HepG2 (cell line): ENCODE data around the gene MCM3AP. TPM values are rescaled to one million over a fixed set of nuclear protein-coding genes. Genes with fewer than 3 reads are reported as not detected.

Experiments
- FOSL1 ChIP-seq: sonication (generic); formaldehyde crosslinking; IDR thresholded peaks from 2 replicates; pipeline ENCODE4 v1.9.0; 2021; ENCODE audit warnings: missing genetic modification reagents, borderline replicate concordance
- NCOA5 ChIP-seq: sonication (generic); formaldehyde crosslinking; IDR thresholded peaks from 2 replicates; pipeline ENCODE4 v1.4.0; 2020; ENCODE audit warnings: missing genetic modification reagents
- PAX8 ChIP-seq: sonication (generic); formaldehyde crosslinking; IDR thresholded peaks from 2 replicates; pipeline ENCODE4 v1.8.0; 2022; ENCODE audit warnings: mild to moderate bottlenecking, missing genetic modification reagents, borderline replicate concordance
- SETDB1 ChIP-seq: sonication (generic); formaldehyde crosslinking; IDR thresholded peaks from 2 replicates; pipeline ENCODE4 v1.5.1; 2020; ENCODE audit warnings: missing genetic modification reagents, mild to moderate bottlenecking, borderline replicate concordance
- SMAD3 ChIP-seq: sonication (generic); formaldehyde crosslinking; IDR thresholded peaks from 2 replicates; pipeline ENCODE4 v1.4.0; 2020; ENCODE audit warnings: missing genetic modification reagents
- STAT6 ChIP-seq: sonication (generic); formaldehyde crosslinking; IDR thresholded peaks from 2 replicates; pipeline ENCODE4 v1.4.0; 2020; ENCODE audit warnings: missing genetic modification reagents, mild to moderate bottlenecking, borderline replicate concordance
- TBX2 ChIP-seq: sonication (generic); formaldehyde crosslinking; IDR thresholded peaks from 2 replicates; pipeline ENCODE4 v1.5.0; 2020; ENCODE audit warnings: missing genetic modification reagents, mild to moderate bottlenecking, borderline replicate concordance
- TRIM24 ChIP-seq: sonication (generic); formaldehyde crosslinking; IDR thresholded peaks from 2 replicates; pipeline ENCODE4 v1.8.0; 2022; ENCODE audit warnings: mild to moderate bottlenecking, missing genetic modification reagents
- ZNF30 ChIP-seq: sonication (generic); formaldehyde crosslinking; IDR thresholded peaks from 2 replicates; pipeline ENCODE4 v1.5.0; 2020; ENCODE audit warnings: mild to moderate bottlenecking, missing genetic modification reagents
- polyA plus RNA-seq, 8 experiments: library from polyadenylated mRNA; depleted of rRNA in 3 of 8; stranded (reverse) in 7 of 8; unstranded in 1 of 8; fragments of >200 nt; fragmentation: Illumina TruSeq in 4 of 8; extraction: Trizol in 4 of 8; gene quantifications; 2 replicates each; pipeline versions ENCODE4 v1.2.1 to v1.2.3, GENCODE V29; 2011 to 2016; ENCODE audit warnings: low read depth in 4 of 8, missing spikeins in 1 of 8, mixed read lengths in 1 of 8; ENCODE audit not compliant: insufficient read depth in 1 of 8
- total RNA-seq, 5 experiments: library from RNA; depleted of rRNA; stranded (reverse); fragments of >200 nt; fragmentation: Illumina TruSeq; extraction: Trizol; gene quantifications; 2 replicates each; pipeline ENCODE4 v1.2.3, GENCODE V29; 2016; ENCODE audit warnings: low read depth in 1 of 5
- TF ChIP-seq, protein P1 (sequence below): sonication (generic); formaldehyde crosslinking; IDR thresholded peaks from 2 replicates; pipeline ENCODE4 v1.4.0; 2020; ENCODE audit warnings: mild to moderate bottlenecking, missing genetic modification reagents
- TF ChIP-seq, protein P2 (sequence below), 2 experiments: sonication (generic) in 1 of 2; formaldehyde crosslinking in 1 of 2; IDR thresholded peaks; 2 replicates each; pipeline versions ENCODE4 v1.6.1 to v1.9.0; 2014 to 2022; ENCODE audit warnings: antibody characterized with exemption in 1 of 2, borderline replicate concordance in 1 of 2, inconsistent platforms in 1 of 2, low read depth in 1 of 2, missing genetic modification reagents in 1 of 2

MCM3AP gene
- total and polyA plus RNA-seq, 2 of the 13 experiments (the other 11 are each of a cell fraction or from before 2014, with no cell fraction given): 27.0 to 54.7 TPM

DNA sequence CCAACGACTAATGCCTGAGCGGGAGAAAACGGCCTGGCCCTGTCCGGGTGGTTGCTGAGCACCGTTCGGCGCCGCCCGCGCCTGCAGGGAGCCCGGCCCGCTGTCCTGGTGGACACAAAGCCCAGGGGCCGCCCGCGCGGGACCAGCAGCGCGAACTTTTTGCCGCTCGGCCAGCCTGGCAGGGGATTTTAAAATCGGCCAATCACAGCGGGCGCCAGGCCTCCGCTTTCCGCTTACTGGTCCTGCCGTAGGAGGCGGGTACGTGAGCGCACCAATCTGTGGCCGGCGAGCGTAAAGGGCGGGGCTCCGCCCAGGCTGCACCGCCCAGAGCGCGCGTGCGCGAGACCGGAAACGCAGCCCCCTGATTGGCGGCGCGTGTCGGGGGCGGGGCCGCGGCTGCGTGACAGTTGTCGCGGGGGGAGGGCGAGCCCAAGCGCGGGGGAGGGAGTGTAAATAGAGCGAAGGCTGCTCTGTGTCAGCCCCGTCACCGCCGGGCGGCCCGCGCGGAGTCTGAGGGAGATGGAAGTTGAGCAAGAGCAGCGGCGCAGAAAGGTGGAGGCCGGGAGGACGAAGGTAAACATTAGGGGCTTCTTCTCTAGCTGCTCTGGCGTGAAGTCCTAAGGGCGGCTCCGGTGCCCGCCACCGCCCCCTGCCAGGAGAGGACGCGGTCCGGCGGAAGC, 38.4 kb upstream of the MCM3AP start, which contains the start of the genes C21orf58 and PCNT (continued):
- TF ChIP-seq, protein P1, sequence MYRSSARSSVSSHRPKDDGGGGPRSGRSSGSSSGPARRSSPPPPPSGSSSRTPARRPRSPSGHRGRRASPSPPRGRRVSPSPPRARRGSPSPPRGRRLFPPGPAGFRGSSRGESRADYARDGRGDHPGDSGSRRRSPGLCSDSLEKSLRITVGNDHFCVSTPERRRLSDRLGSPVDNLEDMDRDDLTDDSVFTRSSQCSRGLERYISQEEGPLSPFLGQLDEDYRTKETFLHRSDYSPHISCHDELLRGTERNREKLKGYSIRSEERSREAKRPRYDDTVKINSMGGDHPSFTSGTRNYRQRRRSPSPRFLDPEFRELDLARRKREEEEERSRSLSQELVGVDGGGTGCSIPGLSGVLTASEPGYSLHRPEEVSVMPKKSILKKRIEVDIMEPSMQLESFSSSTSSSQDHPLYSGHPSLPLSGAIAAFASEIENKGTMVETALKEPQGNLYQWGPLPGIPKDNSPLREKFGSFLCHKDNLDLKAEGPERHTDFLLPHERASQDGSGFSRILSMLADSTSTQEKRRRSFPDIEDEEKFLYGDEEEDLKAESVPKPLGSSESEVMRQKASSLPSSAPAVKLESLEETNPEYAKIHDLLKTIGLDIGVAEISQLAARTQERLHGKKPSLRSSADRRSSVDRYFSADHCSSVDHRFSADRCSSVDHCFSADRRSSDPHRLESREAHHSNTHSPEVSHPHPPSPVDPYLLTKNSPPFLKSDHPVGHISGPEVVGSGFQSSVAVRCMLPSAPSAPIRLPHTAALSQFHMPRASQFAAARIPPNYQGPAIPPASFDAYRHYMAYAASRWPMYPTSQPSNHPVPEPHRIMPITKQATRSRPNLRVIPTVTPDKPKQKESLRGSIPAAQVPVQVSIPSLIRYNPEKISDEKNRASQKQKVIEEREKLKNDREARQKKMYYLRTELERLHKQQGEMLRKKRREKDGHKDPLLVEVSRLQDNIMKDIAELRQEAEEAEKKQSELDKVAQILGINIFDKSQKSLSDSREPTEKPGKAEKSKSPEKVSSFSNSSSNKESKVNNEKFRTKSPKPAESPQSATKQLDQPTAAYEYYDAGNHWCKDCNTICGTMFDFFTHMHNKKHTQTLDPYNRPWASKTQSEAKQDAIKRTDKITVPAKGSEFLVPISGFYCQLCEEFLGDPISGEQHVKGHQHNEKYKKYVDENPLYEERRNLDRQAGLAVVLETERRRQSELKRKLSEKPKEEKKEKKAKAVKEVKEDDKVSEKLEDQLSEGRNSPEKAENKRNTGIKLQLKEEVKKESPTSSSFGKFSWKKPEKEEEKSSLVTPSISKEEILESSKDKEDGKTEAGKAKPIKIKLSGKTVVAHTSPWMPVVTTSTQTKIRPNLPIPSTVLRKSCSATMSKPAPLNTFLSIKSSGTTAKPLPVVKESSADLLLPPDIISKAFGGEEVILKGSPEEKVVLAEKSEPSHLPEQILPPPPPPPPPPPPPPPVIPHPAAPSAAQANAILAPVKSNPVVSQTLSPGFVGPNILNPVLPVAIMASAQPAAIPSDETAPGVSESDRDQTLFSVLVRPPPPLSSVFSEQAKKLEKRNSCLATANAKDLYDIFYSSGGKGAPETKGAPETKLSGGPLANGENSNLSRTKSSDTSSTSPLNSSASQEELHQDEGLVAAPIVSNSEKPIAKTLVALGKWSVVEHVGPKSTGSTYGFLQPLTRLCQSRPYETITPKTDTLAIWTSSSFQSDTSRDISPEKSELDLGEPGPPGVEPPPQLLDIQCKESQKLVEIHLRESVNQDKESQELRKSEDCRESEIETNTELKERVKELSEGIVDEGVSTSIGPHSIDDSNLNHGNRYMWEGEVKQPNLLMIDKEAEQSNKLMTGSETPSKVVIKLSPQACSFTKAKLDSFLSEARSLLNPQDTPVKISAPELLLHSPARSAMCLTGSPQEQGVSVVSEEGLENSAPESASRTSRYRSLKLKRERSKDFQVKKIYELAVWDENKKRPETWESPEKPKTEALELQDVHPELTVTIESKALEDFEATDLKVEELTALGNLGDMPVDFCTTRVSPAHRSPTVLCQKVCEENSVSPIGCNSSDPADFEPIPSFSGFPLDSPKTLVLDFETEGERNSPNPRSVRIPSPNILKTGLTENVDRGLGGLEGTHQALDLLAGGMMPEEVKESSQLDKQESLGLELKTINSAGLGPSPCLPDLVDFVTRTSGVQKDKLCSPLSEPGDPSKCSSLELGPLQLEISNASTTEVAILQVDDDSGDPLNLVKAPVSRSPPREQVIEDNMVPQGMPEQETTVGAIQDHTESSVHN (CRISPR knock-in tag): no peak
- TF ChIP-seq TRIM24 (CRISPR knock-in tag) (no peak), NCOA5 (no peak), ZNF30 (CRISPR knock-in tag) (no peak), SMAD3 (CRISPR knock-in tag) (no peak), PAX8 (CRISPR knock-in tag) (no peak; the same call in 1 of the 2 replicates), FOSL1 (CRISPR knock-in tag) (no peak), TBX2 (CRISPR knock-in tag) (peak; percentile 27; the same call in 1 of the 2 replicates), STAT6 (CRISPR knock-in tag) (no peak), SETDB1 (CRISPR knock-in tag) (no peak)
- TF ChIP-seq, protein P2, sequence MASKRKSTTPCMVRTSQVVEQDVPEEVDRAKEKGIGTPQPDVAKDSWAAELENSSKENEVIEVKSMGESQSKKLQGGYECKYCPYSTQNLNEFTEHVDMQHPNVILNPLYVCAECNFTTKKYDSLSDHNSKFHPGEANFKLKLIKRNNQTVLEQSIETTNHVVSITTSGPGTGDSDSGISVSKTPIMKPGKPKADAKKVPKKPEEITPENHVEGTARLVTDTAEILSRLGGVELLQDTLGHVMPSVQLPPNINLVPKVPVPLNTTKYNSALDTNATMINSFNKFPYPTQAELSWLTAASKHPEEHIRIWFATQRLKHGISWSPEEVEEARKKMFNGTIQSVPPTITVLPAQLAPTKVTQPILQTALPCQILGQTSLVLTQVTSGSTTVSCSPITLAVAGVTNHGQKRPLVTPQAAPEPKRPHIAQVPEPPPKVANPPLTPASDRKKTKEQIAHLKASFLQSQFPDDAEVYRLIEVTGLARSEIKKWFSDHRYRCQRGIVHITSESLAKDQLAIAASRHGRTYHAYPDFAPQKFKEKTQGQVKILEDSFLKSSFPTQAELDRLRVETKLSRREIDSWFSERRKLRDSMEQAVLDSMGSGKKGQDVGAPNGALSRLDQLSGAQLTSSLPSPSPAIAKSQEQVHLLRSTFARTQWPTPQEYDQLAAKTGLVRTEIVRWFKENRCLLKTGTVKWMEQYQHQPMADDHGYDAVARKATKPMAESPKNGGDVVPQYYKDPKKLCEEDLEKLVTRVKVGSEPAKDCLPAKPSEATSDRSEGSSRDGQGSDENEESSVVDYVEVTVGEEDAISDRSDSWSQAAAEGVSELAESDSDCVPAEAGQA (IDR thresholded peaks at IDR 0.05; ENCODE audit: low read depth): no peak
- TF ChIP-seq, protein P2 (CRISPR knock-in tag; IDR thresholded peaks at IDR 0.05; ENCODE audit: borderline replicate concordance): no peak
